Subcutaneous preadipocyte (primary cell): ENCODE results near the gene NTN3. TPM values are rescaled to one million over a fixed set of nuclear protein-coding genes. Genes with fewer than 3 reads are reported as not detected.

Experiments
- small RNA-seq: library from RNA; depleted of rRNA; stranded (forward); fragments of <200 nt; gene quantifications from one replicate; pipeline ENCODE3, GENCODE V24; 2012
- total RNA-seq: library from RNA; depleted of rRNA; stranded (reverse); fragments of >200 nt; gene quantifications from 2 replicates; pipeline ENCODE4 v1.2.3, GENCODE V29; 2012

NTN3 gene
- total RNA-seq = under 0.01 and 0.20 TPM in 2 replicates

DNA sequence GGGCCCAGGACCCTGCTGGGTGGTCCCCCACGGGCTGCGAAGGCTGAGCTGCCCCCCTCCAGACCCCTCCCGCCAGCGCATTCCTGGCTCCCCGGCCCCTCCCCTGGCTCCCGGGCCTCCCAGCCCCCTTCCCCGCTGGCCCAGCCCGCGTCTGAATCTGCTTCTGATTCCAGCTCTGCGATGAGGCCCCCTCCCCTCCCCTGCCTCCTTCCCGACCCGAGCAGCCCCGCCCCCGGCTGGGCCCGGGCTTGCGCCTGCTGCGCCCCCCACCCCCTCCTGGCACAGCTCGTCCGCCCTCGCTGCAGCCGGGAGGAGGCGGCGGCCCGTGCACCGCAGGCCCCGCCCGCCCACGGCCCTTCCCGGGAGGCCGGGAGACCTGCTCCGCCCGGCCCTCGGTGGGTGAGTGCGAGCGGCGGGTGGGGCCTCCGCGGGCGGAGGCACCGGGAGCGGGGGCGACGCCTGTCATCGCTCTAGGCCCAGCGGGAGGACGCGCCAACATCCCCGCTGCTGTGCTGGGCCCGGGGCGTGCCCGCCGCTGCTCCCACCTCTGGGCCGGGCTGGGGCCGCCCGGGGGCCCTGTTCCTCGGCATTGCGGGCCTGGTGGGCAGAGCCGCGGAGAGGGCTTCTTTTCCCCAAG, at the start of gene NTN3:
Gene NTN3, plus strand, starts transcription at position 282 of the 637 bp plus-strand sequence. CDS start 405 bp downstream, outside the sequence.

DNA sequence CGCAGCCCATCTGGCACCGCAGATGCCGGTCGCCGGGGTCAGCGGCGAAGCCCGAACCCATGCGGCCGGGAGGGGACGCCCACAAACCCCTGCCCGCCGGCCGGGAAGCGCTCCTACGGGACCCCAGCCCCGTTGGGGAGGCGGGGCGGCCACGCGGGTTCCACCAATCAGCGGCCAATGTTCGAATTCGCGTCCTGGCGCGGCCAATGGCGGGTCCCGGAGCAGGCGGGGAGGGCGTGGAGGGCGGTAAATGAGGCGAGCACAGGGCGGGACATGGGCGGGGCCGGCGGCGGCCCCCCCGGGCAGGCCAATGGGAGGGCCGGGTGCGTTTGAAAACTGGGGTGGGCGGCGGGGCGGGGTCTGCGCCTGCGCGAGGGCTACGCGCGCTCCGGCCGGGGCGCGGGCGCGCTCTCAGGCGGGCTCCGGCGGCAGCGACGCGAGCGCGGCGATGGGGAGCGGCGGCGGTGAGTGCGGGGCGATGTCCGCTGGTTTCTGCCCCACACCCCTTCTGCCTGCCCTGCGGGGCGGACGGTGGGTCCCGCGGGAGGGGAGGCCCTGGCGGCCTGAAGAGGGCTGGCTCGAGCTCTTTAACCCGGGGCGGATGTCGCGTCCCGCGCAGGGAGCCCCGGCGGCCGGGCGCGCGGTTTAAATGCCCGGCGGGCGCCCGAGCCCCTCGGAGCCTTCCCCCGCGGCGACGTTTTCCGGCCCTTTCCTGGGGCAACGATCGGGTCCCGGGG, 41.9 kb upstream of the NTN3 start, which contains the start of gene CCNF:
Gene CCNF, plus strand, starts transcription at position 414 of the 737 bp plus-strand sequence. Its CDS starts 35 bp downstream, at position 449.

DNA sequence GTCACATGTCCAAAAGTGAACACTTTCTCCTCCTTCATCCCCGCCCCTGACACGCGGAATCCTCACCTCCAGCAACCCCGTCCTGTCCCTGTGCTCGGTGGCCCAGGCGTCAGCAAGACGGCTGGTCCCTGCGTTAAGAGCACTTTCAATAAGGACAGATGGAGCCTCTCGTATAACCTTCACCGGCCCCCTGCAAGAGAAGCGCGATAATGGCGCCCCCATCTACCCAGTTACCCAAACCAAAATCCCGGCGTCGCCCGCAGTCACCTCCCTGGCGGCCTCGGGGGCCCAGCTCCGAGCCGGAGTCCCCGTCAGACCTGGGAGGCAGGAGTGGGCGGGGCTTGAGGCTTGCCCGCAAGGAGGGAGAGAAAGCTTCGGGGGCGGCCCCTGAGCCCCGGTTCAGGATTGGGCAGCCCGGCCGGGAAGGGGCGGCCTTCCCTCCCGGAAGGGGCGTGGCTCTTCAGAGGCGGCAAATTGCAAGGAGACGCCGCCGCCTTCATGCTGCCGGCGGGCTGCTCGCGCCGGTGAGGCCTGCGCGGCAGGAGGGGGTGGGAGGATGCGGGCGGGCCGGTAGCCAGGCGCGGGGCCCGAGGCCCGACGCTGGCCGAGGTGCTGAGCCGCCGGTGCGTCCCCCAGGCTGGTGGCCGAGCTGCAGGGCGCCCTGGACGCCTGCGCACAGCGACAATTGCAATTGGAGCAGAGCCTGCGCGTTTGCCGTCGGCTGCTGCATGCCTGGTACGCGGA, 11.3 kb upstream of the NTN3 start, which contains the start of gene TEDC2:
Gene TEDC2, plus strand, starts transcription at position 463 of the 744 bp plus-strand sequence. Its CDS starts 36 bp downstream, at position 499.

DNA sequence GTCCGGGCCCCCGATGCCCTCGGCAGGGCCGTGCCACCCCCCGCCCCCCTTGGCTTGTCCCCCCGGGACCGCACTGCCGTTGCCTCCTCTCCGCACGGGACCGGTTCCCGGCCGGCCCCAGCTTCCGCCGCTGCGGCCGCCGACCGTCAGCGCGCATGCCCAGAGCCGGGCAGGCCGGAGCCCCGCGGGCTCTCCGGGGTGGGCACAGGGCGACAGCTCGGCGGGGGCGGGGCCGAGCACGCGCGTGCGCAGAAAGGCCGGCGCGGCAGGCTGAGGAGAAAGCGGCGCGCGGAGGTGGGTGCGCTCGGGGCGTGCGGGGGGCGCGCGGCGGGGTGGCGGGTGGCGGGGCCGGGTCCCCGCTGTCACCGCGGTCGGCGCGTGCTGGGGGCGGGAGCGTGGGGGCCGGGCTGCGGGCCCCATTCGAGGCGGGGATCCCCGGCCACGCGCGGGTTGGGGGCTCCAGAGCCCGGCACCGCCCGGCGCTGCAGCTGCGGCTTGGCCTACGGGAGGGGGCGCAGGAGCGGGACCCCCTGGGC, 3.8 kb downstream of the NTN3 start, which contains the start of gene TBC1D24:
Gene TBC1D24, plus strand, starts transcription at position 251 of the 536 bp plus-strand sequence. CDS start 21,022 bp downstream, outside the sequence.

DNA sequence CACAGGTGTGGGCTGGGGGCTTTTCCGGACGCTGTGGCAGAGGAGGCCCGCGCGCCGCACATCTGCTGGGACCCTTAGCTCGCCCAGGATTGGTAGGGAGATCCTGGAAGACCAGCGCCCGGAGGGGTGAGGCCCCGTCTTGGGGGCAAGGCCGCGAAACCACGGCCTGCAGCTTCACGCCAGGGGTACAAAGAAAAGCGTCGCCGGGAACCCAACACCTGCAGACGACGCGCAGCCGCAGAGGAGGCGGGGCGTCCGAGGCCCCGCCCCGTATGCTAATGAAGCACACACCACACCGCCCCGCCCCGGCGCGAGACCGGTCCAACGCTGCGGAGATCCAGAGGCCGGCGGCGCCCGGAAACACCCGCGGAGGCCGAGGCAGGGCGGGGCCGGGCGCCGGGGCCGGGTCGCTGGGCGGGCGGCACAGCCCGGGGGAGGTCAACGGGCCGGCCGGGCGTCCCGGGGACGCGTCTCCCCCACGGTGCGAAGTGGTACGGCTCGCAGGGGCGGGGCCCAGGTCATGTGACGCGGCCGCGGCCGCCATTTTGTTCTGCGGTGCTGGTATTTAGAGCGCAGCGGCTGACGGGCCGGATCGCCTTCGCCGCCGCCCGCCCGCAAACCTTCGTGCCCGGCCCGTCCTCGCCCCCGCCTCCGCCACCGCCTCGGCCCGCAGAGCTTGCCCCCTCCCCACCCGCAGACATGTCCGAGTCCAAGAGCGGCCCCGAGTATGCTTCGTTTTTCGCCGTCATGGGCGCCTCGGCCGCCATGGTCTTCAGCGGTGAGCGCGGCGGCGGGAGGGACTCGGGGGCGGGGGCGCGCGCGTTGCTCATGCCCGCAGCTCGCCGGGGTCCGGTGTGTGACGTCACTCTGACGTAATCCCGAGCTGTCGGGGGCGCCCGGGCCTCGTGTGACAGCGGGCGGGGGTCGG, 42.6 kb downstream of the NTN3 start, which contains the start of gene ATP6V0C:
Gene ATP6V0C, plus strand, starts transcription at position 548 of the 928 bp plus-strand sequence. Its CDS starts 152 bp downstream, at position 700.

DNA sequence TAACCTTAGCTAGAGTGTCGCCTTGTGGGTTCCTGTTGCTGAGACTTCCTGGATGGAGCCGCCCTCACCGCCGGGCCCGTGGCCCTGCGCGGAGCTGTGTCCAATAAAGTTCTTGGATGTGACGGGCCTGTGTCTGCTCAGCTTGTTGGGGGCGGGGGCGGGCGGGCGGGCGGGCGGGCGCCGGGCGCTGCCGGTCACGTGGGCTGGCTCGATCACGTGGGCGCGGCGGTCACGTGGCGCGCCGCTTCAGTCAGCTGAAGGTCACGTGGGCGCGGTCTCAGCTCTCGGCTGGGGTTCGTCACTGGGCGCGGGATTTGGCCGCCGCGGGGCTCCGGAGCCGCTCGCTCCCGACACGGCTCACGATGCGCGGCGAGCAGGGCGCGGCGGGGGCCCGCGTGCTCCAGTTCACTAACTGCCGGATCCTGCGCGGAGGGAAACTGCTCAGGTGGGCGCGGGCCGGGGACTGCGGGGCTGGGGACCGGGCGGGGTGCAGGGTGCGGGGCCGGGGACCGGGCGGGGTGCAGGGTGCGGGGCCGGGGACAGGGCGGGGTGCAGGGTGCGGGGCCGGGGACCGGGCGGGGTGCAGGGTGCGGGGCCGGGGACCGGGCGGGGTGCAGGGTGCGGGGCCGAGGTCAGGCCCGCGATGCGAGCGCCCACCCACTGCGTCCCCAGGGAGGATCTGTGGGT, 49.1 kb downstream of the NTN3 start, which contains the start of gene AMDHD2:
Gene AMDHD2, plus strand, starts transcription at position 275 of the 687 bp plus-strand sequence. Its CDS starts 88 bp downstream, at position 363.

Small RNA genes lying within 50 kb of the gene (small RNA-seq; reads per million reads assigned to genes)
- gene AC093525.1 (not detected), gene MIR6768 (0.55 reads per million, percentile 33 among the genes with 10 or more reads in this experiment)

Other genes with a start within 250 kb of the NTN3 start
- gene E4F1, start 247.7 kb upstream of the NTN3 start, total RNA-seq = 30.1 and 34.4 TPM in 2 replicates
- under 0.01 and 1.2 TPM in 2 replicates for gene DNASE1L2, start 234.9 kb upstream of the NTN3 start, total RNA-seq
- 29.9 and 30.5 TPM in 2 replicates for gene ECI1, start 219.7 kb upstream of the NTN3 start, total RNA-seq
- gene RNPS1, start 203.2 kb upstream of the NTN3 start, total RNA-seq = 81.6 and 118 TPM in 2 replicates
- gene ABCA3, start 130.6 kb upstream of the NTN3 start, total RNA-seq = 0.39 and 0.73 TPM in 2 replicates
- 27.2 and 40.3 TPM in 2 replicates for gene CCNF, start 41.9 kb upstream of the NTN3 start, total RNA-seq
- gene TEDC2, start 11.2 kb upstream of the NTN3 start, total RNA-seq = 6.2 and 12.1 TPM in 2 replicates
- 11.0 and 16.2 TPM in 2 replicates for gene TBC1D24, start 3.8 kb downstream of the NTN3 start, total RNA-seq
- gene ATP6V0C, start 42.7 kb downstream of the NTN3 start, total RNA-seq = 19.1 and 19.2 TPM in 2 replicates
- gene AMDHD2, start 49.1 kb downstream of the NTN3 start, total RNA-seq = 60.3 and 62.6 TPM in 2 replicates
- gene CEMP1, start 60.1 kb downstream of the NTN3 start, total RNA-seq = 0.20 TPM in 1 of 2 replicates, not detected in the other
- gene PDPK1, start 66.7 kb downstream of the NTN3 start, total RNA-seq = 23.1 and 24.0 TPM in 2 replicates
- gene KCTD5, start 211.2 kb downstream of the NTN3 start, total RNA-seq = 15.8 and 21.7 TPM in 2 replicates
- 0.37 and 0.78 TPM in 2 replicates for gene PRSS27, start 248.9 kb downstream of the NTN3 start, total RNA-seq